HCT116 (cell line): ENCODE results near the gene IGF2BP1.

Source experiments
- EZH2 ChIP-seq: fragments of 200-600 bp; sonication (generic); IDR thresholded peaks from 2 replicates; pipeline ENCODE4 v1.6.1; 2017; ENCODE audit warnings: antibody characterized with exemption, mixed run types
- EZH2phosphoT487 ChIP-seq: fragments of 200-600 bp; IDR thresholded peaks from 2 replicates; pipeline ENCODE4 v1.6.1; 2018; ENCODE audit warnings: antibody characterized with exemption, borderline replicate concordance
- ZNF274 ChIP-seq: fragments of 200-500 bp; sonication (Bioruptor generic); IDR thresholded peaks from 2 replicates; pipeline ENCODE4 v1.6.1; 2014; ENCODE audit warnings: mild to moderate bottlenecking, low read depth, low read length, inconsistent platforms
- TF ChIP-seq, protein P1 (sequence below): IDR thresholded peaks from 2 replicates; pipeline ENCODE4 v1.6.1; 2012; ENCODE audit warnings: low read depth
- TF ChIP-seq, protein P2 (sequence below), 3 experiments: fragments of 200-600 bp in 1 of 3; sonication (generic) in 1 of 3; IDR thresholded peaks in 2 of 3; conservative IDR thresholded peaks in 1 of 3; 2 replicates each; pipeline ENCODE4 v1.5.1; 2012 to 2017; ENCODE audit warnings: low read depth in 2 of 3, low read length in 2 of 3, antibody characterized with exemption in 1 of 3, borderline replicate concordance in 1 of 3, control low read depth in 1 of 3, mild to moderate bottlenecking in 1 of 3, mixed read lengths in 1 of 3, mixed run types in 1 of 3, moderate library complexity in 1 of 3; ENCODE audit not compliant: insufficient read depth in 1 of 3

DNA sequence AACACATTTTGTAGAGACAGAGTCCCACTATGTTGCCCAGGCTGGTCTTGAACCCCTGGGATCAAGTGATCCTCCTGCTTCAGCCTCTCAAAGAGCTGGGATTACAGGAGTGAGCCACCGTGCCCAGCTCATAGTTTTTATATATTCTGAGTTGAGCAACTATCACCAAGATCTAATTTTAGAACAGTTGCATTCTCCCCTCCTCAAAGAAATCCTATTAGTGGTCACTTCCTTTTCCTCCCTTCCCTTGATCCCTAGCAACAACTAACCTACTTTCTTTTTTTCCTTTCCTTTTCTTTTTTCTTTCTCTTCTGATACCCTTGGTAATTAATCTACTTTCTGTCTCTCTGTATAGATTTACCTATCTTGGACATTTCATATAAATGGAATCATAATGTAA, 73.9 kb downstream of the IGF2BP1 start:
- TF ChIP-seq, protein P1, sequence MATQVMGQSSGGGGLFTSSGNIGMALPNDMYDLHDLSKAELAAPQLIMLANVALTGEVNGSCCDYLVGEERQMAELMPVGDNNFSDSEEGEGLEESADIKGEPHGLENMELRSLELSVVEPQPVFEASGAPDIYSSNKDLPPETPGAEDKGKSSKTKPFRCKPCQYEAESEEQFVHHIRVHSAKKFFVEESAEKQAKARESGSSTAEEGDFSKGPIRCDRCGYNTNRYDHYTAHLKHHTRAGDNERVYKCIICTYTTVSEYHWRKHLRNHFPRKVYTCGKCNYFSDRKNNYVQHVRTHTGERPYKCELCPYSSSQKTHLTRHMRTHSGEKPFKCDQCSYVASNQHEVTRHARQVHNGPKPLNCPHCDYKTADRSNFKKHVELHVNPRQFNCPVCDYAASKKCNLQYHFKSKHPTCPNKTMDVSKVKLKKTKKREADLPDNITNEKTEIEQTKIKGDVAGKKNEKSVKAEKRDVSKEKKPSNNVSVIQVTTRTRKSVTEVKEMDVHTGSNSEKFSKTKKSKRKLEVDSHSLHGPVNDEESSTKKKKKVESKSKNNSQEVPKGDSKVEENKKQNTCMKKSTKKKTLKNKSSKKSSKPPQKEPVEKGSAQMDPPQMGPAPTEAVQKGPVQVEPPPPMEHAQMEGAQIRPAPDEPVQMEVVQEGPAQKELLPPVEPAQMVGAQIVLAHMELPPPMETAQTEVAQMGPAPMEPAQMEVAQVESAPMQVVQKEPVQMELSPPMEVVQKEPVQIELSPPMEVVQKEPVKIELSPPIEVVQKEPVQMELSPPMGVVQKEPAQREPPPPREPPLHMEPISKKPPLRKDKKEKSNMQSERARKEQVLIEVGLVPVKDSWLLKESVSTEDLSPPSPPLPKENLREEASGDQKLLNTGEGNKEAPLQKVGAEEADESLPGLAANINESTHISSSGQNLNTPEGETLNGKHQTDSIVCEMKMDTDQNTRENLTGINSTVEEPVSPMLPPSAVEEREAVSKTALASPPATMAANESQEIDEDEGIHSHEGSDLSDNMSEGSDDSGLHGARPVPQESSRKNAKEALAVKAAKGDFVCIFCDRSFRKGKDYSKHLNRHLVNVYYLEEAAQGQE = no peak
- TF ChIP-seq, protein P2, sequence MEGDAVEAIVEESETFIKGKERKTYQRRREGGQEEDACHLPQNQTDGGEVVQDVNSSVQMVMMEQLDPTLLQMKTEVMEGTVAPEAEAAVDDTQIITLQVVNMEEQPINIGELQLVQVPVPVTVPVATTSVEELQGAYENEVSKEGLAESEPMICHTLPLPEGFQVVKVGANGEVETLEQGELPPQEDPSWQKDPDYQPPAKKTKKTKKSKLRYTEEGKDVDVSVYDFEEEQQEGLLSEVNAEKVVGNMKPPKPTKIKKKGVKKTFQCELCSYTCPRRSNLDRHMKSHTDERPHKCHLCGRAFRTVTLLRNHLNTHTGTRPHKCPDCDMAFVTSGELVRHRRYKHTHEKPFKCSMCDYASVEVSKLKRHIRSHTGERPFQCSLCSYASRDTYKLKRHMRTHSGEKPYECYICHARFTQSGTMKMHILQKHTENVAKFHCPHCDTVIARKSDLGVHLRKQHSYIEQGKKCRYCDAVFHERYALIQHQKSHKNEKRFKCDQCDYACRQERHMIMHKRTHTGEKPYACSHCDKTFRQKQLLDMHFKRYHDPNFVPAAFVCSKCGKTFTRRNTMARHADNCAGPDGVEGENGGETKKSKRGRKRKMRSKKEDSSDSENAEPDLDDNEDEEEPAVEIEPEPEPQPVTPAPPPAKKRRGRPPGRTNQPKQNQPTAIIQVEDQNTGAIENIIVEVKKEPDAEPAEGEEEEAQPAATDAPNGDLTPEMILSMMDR (IDR thresholded peaks at IDR 0.05 in 2 of 3, conservative IDR thresholded peaks at IDR 0.05 in 1 of 3; ENCODE audit: borderline replicate concordance in 1 of 3, insufficient read depth in 1 of 3, low read depth in 2 of 3, low read length in 2 of 3) = no peak
- TF ChIP-seq ZNF274 (no peak), EZH2 (no peak), EZH2phosphoT487 (no peak)
